GM23248 (cell line): ENCODE data around the gene RTN4R. TPM values are rescaled to one million over a fixed set of nuclear protein-coding genes. Genes with fewer than 3 reads are reported as not detected.
"Not testable (repeated sequence)": the region's sequence is repeated elsewhere in the genome, so short reads cannot be mapped to it uniquely, and the experiment has no call there.

Source experiments
- DNase-seq: peaks from one replicate; pipeline ENCODE4 v3.0.0-alpha.2; 2015
- H2AFZ ChIP-seq: fragments of 200-600 bp; sonication (generic); 2 replicates; pipeline ENCODE4 v1.6.1; 2016; ENCODE audit warnings: antibody characterized with exemption
- H3F3A ChIP-seq: fragments of 200-600 bp; sonication (generic); 2 replicates; pipeline ENCODE4 v1.6.1; 2016; ENCODE audit warnings: mild to moderate bottlenecking, antibody characterized with exemption, mixed run types; ENCODE audit not compliant: insufficient read depth
- H3K27ac ChIP-seq: fragments of 200-600 bp; sonication (generic); 2 replicates; pipeline ENCODE4 v1.5.1; 2016; ENCODE audit warnings: mild to moderate bottlenecking
- H3K27me3 ChIP-seq: fragments of 200-600 bp; sonication (generic); replicated peaks from 2 replicates; pipeline ENCODE4 v1.6.1; 2016; ENCODE audit warnings: mild to moderate bottlenecking; ENCODE audit not compliant: insufficient read depth
- H3K36me3 ChIP-seq: fragments of 200-600 bp; sonication (generic); 2 replicates; pipeline ENCODE4 v1.6.1; 2016; ENCODE audit warnings: low read depth, mild to moderate bottlenecking
- H3K4me1 ChIP-seq: fragments of 200-600 bp; sonication (generic); 2 replicates; pipeline ENCODE4 v1.6.1; 2016; ENCODE audit warnings: mild to moderate bottlenecking; ENCODE audit not compliant: insufficient read depth
- H3K4me2 ChIP-seq: fragments of 200-600 bp; sonication (generic); one replicate; pipeline ENCODE4 v1.6.1; 2016; ENCODE audit warnings: mild to moderate bottlenecking; ENCODE audit not compliant: unreplicated experiment
- H3K4me3 ChIP-seq: fragments of 200-600 bp; sonication (generic); 2 replicates; pipeline ENCODE4 v1.5.1; 2016; ENCODE audit warnings: mild to moderate bottlenecking
- H3K79me2 ChIP-seq: fragments of 200-600 bp; sonication (generic); 2 replicates; pipeline ENCODE4 v1.6.1; 2016; ENCODE audit warnings: mild to moderate bottlenecking; ENCODE audit not compliant: insufficient read depth
- H3K9ac ChIP-seq: fragments of 200-600 bp; sonication (generic); 2 replicates; pipeline ENCODE4 v1.6.1; 2016; ENCODE audit warnings: mild to moderate bottlenecking
- H3K9me2 ChIP-seq: fragments of 200-600 bp; sonication (generic); 2 replicates; pipeline ENCODE4 v1.6.1; 2016; ENCODE audit warnings: mixed run types, mild to moderate bottlenecking, moderate library complexity; ENCODE audit not compliant: insufficient read depth
- H3K9me3 ChIP-seq: fragments of 200-600 bp; sonication (generic); one replicate; pipeline ENCODE4 v1.6.1; 2017; ENCODE audit warnings: low read depth
- H4K20me1 ChIP-seq: fragments of 200-600 bp; sonication (generic); 2 replicates; pipeline ENCODE4 v1.6.0; 2016; ENCODE audit not compliant: insufficient read depth
- EZH2 ChIP-seq: fragments of 200-600 bp; sonication (generic); IDR thresholded peaks from 2 replicates; pipeline ENCODE4 v1.6.1; 2018; ENCODE audit warnings: antibody characterized with exemption, mild to moderate bottlenecking; ENCODE audit not compliant: insufficient read depth, poor library complexity, severe bottlenecking
- EZH2phosphoT487 ChIP-seq: fragments of 200-600 bp; sonication (generic); IDR thresholded peaks from 2 replicates; pipeline ENCODE4 v1.6.1; 2018; ENCODE audit warnings: antibody characterized with exemption, moderate library complexity, mild to moderate bottlenecking, low read depth; ENCODE audit not compliant: insufficient read depth
- WGBS, 2 experiments: methylation state at CpG; one replicate each; pipeline ENCODE4 v1.1.6; 2015 to 2017; ENCODE audit warnings: low lambda C conversion rate in 2 of 2, low coverage in 1 of 2; ENCODE audit errors: missing lambda C conversion rate in 2 of 2; 5-methylcytosine and 5-hydroxymethylcytosine counted together
- in situ Hi-C: fragments of 300-500 bp; cut with MboI; formaldehyde crosslinking; loops from 2 replicates; pipeline ENCODE4 v1.15.0; 2020
- polyA plus RNA-seq: library from polyadenylated mRNA; unstranded; fragments of >200 nt; fragmentation: Nextera tagmentation; extraction: Ambion mirVana; gene quantifications from 2 replicates; pipeline ENCODE4 v1.2.1, GENCODE V29; 2016
- total RNA-seq: library from RNA; depleted of rRNA; stranded (reverse); fragments of >200 nt; shearing (Covaris generic); gene quantifications from 2 replicates; pipeline ENCODE4 v1.2.3, GENCODE V29; 2014

Gene RTN4R
- total and polyA plus RNA-seq, 2 experiments from 2014 or later, result 0.25 TPM; not detected in 1

DNA sequence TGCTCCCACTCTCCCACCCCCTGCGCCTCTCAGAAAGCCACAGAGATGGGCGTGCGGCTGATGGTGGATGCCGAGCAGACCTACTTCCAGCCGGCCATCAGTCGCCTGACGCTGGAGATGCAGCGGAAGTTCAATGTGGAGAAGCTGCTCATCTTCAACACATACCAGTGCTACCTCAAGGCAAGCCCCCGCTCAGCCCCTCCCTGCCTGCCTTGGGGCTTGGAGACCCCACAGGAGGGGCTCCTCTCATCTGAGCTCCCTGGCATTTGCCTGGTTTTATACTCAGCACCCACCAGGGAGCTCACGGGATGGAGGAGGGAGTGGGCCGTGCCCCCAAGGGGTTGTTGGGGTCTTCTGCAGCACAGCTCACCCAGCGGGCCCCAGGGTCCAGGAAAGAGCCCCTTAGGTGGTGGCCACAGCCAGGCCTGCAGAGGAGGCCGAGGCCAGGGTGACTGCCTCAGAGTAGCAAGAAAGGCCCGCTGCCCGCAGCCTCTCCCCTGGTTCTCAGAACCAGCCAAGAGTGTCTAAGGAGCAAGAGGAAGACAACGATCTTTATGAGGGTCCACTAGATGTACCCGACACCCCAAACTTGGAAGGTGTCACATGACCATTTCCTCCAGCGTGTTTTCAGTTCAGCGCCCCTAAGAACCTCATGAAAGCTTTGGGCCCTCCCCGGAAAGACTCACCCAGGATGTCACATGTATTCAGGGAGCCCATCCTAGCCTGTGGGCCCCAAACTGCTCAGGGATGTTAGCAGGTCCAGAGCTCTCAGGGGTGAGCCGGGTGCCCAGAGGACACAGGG lies 38.7 kb upstream of the RTN4R start:
- WGBS, 2 experiments, result 64 to 67% methylated on average over 18 to 20 of the region's 21 CpGs
- H3K36me3 ChIP-seq, H4K20me1 ChIP-seq, H3K4me1 ChIP-seq, H3K79me2 ChIP-seq, H3K27me3 ChIP-seq, in situ Hi-C loops, H3K4me2 ChIP-seq, H3K9ac ChIP-seq, H2AFZ ChIP-seq, H3F3A ChIP-seq, DNase-seq, H3K4me3 ChIP-seq, H3K27ac ChIP-seq, H3K9me2 ChIP-seq, H3K9me3 ChIP-seq: not testable (repeated sequence)

- H3K36me3 ChIP-seq, result no peaks in the 10 kb centered on the region
- no peaks in the 10 kb centered on the region for H3K9me2 ChIP-seq
- no peaks in the 10 kb centered on the region for H3K79me2 ChIP-seq
- H3K4me3 ChIP-seq, result no peak overlapping the region
- no peaks in the 10 kb centered on the region for H3K9me3 ChIP-seq
- no peak for DNase-seq
- H3K4me1 ChIP-seq, result peaks cover 7% of the 10 kb centered on the region
- no peaks in the 10 kb centered on the region; the same call in 1 of the 2 replicates for H3K27me3 ChIP-seq
- no peak overlapping the region for H3K27ac ChIP-seq
- WGBS, 2 experiments, result 44 to 54% methylated on average over 17 to 20 of the region's 21 CpGs
- no peak for TF ChIP-seq EZH2
- no peak for TF ChIP-seq EZH2phosphoT487
- no peaks in the 10 kb centered on the region for H4K20me1 ChIP-seq
- H3K4me2 ChIP-seq, result no peak overlapping the region
- in situ Hi-C loops, result no loop called here
- no peak overlapping the region for H3K9ac ChIP-seq
- H2AFZ ChIP-seq, result no peak overlapping the region
- H3F3A ChIP-seq, result no peaks in the 10 kb centered on the region
These were observed 38.0 kb upstream of the RTN4R start for GRCh38 chr22:20305894-20306645.

- DNase-seq, H3K36me3 ChIP-seq, H3K9ac ChIP-seq, H3K9me3 ChIP-seq, H4K20me1 ChIP-seq, H3K27me3 ChIP-seq, H3K4me2 ChIP-seq, H3K9me2 ChIP-seq, in situ Hi-C loops, H3F3A ChIP-seq, H3K27ac ChIP-seq, H3K79me2 ChIP-seq, H3K4me3 ChIP-seq, H2AFZ ChIP-seq, H3K4me1 ChIP-seq: not testable (repeated sequence)
- WGBS, 2 experiments, result 74 to 75% methylated on average over 9 to 12 of the region's 12 CpGs
These were observed 37.2 kb upstream of the RTN4R start for GRCh38 chr22:20305230-20305893.

DNA sequence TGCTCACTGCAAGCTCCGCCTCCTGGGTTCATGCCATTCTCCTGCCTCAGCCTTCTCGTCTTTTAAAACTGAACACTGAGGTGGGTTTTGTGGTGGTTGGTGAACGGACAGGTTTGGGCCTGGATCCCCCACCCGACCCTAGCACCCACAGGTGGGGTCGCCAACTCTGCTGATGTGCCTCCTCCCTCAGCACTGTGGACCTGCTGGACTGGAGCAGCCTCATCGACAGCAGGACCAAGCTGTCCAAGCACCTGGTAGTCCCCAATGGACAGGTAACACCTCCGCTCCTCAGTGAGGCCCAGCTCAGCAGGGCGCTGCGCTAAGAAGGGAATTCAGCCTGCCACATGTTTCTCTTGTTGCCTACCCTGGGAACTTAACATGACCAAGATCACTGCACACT lies 36.5 kb upstream of the RTN4R start:
- in situ Hi-C loops, result no loop called here
- no peak for DNase-seq
- H3K36me3 ChIP-seq, result no peaks in the 10 kb centered on the region
- no peak overlapping the region for H2AFZ ChIP-seq
- H3K9ac ChIP-seq, result no peak overlapping the region
- WGBS, 2 experiments, result 79 to 81% methylated on average over 9 of the region's 9 CpGs
- H3K4me3 ChIP-seq, result no peak overlapping the region
- no peaks in the 10 kb centered on the region for H3K9me3 ChIP-seq
- no peaks in the 10 kb centered on the region for H4K20me1 ChIP-seq
- H3K79me2 ChIP-seq, result no peaks in the 10 kb centered on the region
- TF ChIP-seq EZH2phosphoT487 (no peak), EZH2 (no peak)
- H3K4me2 ChIP-seq, result no peak overlapping the region
- H3K27me3 ChIP-seq, result no peaks in the 10 kb centered on the region; the same call in 1 of the 2 replicates
- no peak overlapping the region for H3K27ac ChIP-seq
- H3F3A ChIP-seq, result no peaks in the 10 kb centered on the region
- H3K9me2 ChIP-seq, result no peaks in the 10 kb centered on the region
- no peaks in the 10 kb centered on the region for H3K4me1 ChIP-seq

DNA sequence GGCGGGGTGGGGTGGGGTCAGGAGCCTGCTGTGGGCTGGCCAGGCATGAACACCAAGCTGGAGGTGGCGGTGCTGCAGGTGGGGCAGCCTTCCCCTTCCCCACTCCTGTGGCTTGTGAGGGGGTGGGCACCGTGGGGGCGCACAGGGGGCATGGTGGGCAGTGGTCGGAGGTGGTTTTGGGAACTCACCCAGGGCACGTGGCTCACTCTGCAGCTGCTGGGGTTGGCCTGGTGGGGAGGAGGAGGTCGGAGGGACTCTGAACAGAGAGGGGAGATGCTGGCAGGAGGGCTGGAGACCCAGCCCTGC lies 35.1 kb upstream of the RTN4R start:
- H3K79me2 ChIP-seq, H3K4me3 ChIP-seq, H3K27me3 ChIP-seq, H3K9me3 ChIP-seq, H3K9ac ChIP-seq, H3F3A ChIP-seq, DNase-seq, H3K27ac ChIP-seq, H3K4me1 ChIP-seq, H3K36me3 ChIP-seq, in situ Hi-C loops, H3K9me2 ChIP-seq, H3K4me2 ChIP-seq, H2AFZ ChIP-seq, H4K20me1 ChIP-seq: not testable (repeated sequence)
- 49 to 50% methylated on average over 3 to 7 of the region's 7 CpGs for WGBS, 2 experiments
